SK-N-SH (cell line): ENCODE data around the gene EPHB4. TPM values are rescaled to one million over a fixed set of nuclear protein-coding genes. Genes with fewer than 3 reads are reported as not detected.

Source experiments
- CTCF ChIA-PET: fragments of 300-600, 350-600 bp; formaldehyde crosslinking; extraction: SDS; loops from one replicate; lab custom pipeline; 2021; lab: Yijun Ruan, JAX
- POLR2A ChIA-PET: fragments of 350-600 bp; sonication (Branson Sonifier 250); formaldehyde crosslinking; extraction: SDS; loops from one replicate; lab custom pipeline; 2020; ENCODE audit warnings: antibody characterized with exemption, inconsistent platforms; lab: Yijun Ruan, JAX
- DNase-seq: peaks from one replicate; pipeline ENCODE4 v3.0.0; 2012
- H2AFZ ChIP-seq: fragments of 200-600 bp; sonication (generic); 2 replicates; pipeline ENCODE4 v1.8.1; 2016; ENCODE audit warnings: antibody characterized with exemption, mild to moderate bottlenecking, low read depth
- H3F3A ChIP-seq: fragments of 200-600 bp; sonication (generic); replicated peaks from 2 replicates; pipeline ENCODE3; 2016; ENCODE audit warnings: antibody characterized with exemption, mild to moderate bottlenecking; ENCODE audit not compliant: insufficient read depth
- H3K27ac ChIP-seq, 2 experiments: fragments of 200-500 bp in 1 of 2; fragments of 200-600 bp in 1 of 2; sonication (Bioruptor generic) in 1 of 2; sonication (generic), shearing (Covaris generic) in 1 of 2; 2 replicates each; pipeline versions ENCODE4 v1.5.1 to v1.6.1; 2014 to 2016; ENCODE audit warnings: low read depth in 2 of 2, inconsistent platforms in 1 of 2, low read length in 1 of 2, mild to moderate bottlenecking in 1 of 2, mixed read lengths in 1 of 2
- H3K27me3 ChIP-seq: fragments of 200-600 bp; sonication (generic), shearing (Covaris generic); 2 replicates; pipeline ENCODE4 v1.6.1; 2016; ENCODE audit warnings: mixed run types; ENCODE audit not compliant: insufficient read depth
- H3K36me3 ChIP-seq, 2 experiments: fragments of 200-500 bp in 1 of 2; fragments of 200-600 bp in 1 of 2; sonication (Bioruptor generic) in 1 of 2; sonication (generic) in 1 of 2; replicated peaks in 1 of 2; 2 replicates each; pipeline versions ENCODE3 to v1.5.1; 2014 to 2016; ENCODE audit warnings: low read length in 1 of 2, mild to moderate bottlenecking in 1 of 2; ENCODE audit not compliant: insufficient read depth in 2 of 2, control insufficient read depth in 1 of 2
- H3K4me1 ChIP-seq, 2 experiments: fragments of 200-500 bp in 1 of 2; fragments of 200-600 bp in 1 of 2; sonication (Bioruptor generic) in 1 of 2; sonication (generic), shearing (Covaris generic) in 1 of 2; 2 replicates each; pipeline versions ENCODE4 v1.5.1 to v1.6.1; 2014 to 2016; ENCODE audit warnings: low read depth in 1 of 2, low read length in 1 of 2, mixed run types in 1 of 2; ENCODE audit not compliant: insufficient read depth in 2 of 2, control insufficient read depth in 1 of 2
- H3K4me2 ChIP-seq: fragments of 200-600 bp; sonication (generic), shearing (Covaris generic); 2 replicates; pipeline ENCODE4 v1.6.1; 2017; ENCODE audit warnings: mixed run types
- H3K4me3 ChIP-seq, 2 experiments: fragments of 200-500 bp in 1 of 2; fragments of 200-600 bp in 1 of 2; sonication (Bioruptor generic) in 1 of 2; sonication (generic), shearing (Covaris generic) in 1 of 2; 2 replicates each; pipeline versions ENCODE4 v1.5.1 to v1.8.1; 2014 to 2016; ENCODE audit warnings: low read depth in 2 of 2, inconsistent platforms in 1 of 2, low read length in 1 of 2, mild to moderate bottlenecking in 1 of 2, mixed read lengths in 1 of 2, moderate library complexity in 1 of 2
- H3K79me2 ChIP-seq: fragments of 200-600 bp; sonication (generic); 2 replicates; pipeline ENCODE4 v1.8.1; 2017; ENCODE audit warnings: mild to moderate bottlenecking; ENCODE audit not compliant: insufficient read depth
- H3K9ac ChIP-seq: fragments of 200-600 bp; sonication (generic); 2 replicates; pipeline ENCODE4 v1.6.1; 2017; ENCODE audit warnings: mixed run types
- H3K9me2 ChIP-seq: fragments of 200-600 bp; sonication (generic); 2 replicates; pipeline ENCODE4 v1.6.1; 2017; ENCODE audit warnings: mixed run types
- H3K9me3 ChIP-seq: fragments of 200-600 bp; sonication (generic); 2 replicates; pipeline ENCODE4 v1.6.1; 2017; ENCODE audit warnings: mixed run types, mild to moderate bottlenecking, moderate library complexity
- H4K20me1 ChIP-seq: fragments of 200-600 bp; sonication (generic); 2 replicates; pipeline ENCODE4 v1.6.1; 2017; ENCODE audit warnings: mild to moderate bottlenecking, mixed run types; ENCODE audit not compliant: insufficient read depth
- FOSL2 ChIP-seq: IDR thresholded peaks from 2 replicates; pipeline ENCODE4 v1.4.0; 2012; ENCODE audit warnings: low read depth, mild to moderate bottlenecking, moderate library complexity, borderline replicate concordance
- FOXJ3 ChIP-seq: sonication (generic); formaldehyde crosslinking; IDR thresholded peaks from 2 replicates; pipeline ENCODE4 v1.5.1; 2020; ENCODE audit warnings: mild to moderate bottlenecking, missing genetic modification reagents
- GATA2 ChIP-seq: sonication (generic); formaldehyde crosslinking; IDR thresholded peaks from 2 replicates; pipeline ENCODE4 v1.5.0; 2020; ENCODE audit warnings: mild to moderate bottlenecking, missing genetic modification reagents
- JUND ChIP-seq: IDR thresholded peaks from 2 replicates; pipeline ENCODE4 v1.4.0; 2012
- MEF2A ChIP-seq: IDR thresholded peaks from 2 replicates; pipeline ENCODE4 v1.4.0; 2012; ENCODE audit warnings: low read depth, borderline replicate concordance
- MXI1 ChIP-seq: IDR thresholded peaks from 2 replicates; pipeline ENCODE4 v1.6.1; 2012; ENCODE audit warnings: mild to moderate bottlenecking, low read depth, low read length, improper control_type of control experiment
- NRF1 ChIP-seq: IDR thresholded peaks from 2 replicates; pipeline ENCODE4 v1.6.1; 2012; ENCODE audit warnings: low read depth, mild to moderate bottlenecking, low read length
- RAD21 ChIP-seq: IDR thresholded peaks from 2 replicates; pipeline ENCODE4 v1.6.1; 2012; ENCODE audit warnings: mild to moderate bottlenecking, low read length
- RCOR1 ChIP-seq: fragments of 150-350 bp; IDR thresholded peaks from 2 replicates; pipeline ENCODE4 v1.6.1; 2017; ENCODE audit warnings: antibody characterized with exemption, low read length
- RFX5 ChIP-seq: IDR thresholded peaks from 2 replicates; pipeline ENCODE4 v1.6.1; 2012; ENCODE audit warnings: mild to moderate bottlenecking, improper control_type of control experiment, low read length
- RXRA ChIP-seq: IDR thresholded peaks from 2 replicates; pipeline ENCODE4 v1.4.0; 2012; ENCODE audit warnings: low read depth, mild to moderate bottlenecking, borderline replicate concordance
- SMC3 ChIP-seq: IDR thresholded peaks from 2 replicates; pipeline ENCODE4 v1.6.1; 2012; ENCODE audit warnings: low read depth, low read length, improper control_type of control experiment
- TAF1 ChIP-seq: IDR thresholded peaks from 2 replicates; pipeline ENCODE4 v1.6.1; 2012; ENCODE audit warnings: low read depth, mild to moderate bottlenecking, low read length, moderate library complexity, borderline replicate concordance
- TCF12 ChIP-seq: IDR thresholded peaks from 2 replicates; pipeline ENCODE4 v1.4.0; 2012
- TEAD4 ChIP-seq: IDR thresholded peaks from 2 replicates; pipeline ENCODE4 v1.4.0; 2012; ENCODE audit warnings: mild to moderate bottlenecking, borderline replicate concordance; ENCODE audit not compliant: insufficient read depth
- WGBS: methylation state at CpG from one replicate; pipeline ENCODE4 v1.1.6; 2017; ENCODE audit warnings: low lambda C conversion rate; 5-methylcytosine and 5-hydroxymethylcytosine counted together
- polyA plus RNA-seq, 3 experiments: library from polyadenylated mRNA; depleted of rRNA; stranded (reverse); fragments of >200 nt; gene quantifications; 2 replicates each; pipeline ENCODE4 v1.2.3, GENCODE V29; 2012
- TF ChIP-seq, protein P1 (sequence below): IDR thresholded peaks from 2 replicates; pipeline ENCODE4 v1.4.0; 2012; ENCODE audit warnings: low read depth
- TF ChIP-seq, protein P2 (sequence below): IDR thresholded peaks from 2 replicates; pipeline ENCODE4 v1.4.0; 2012; ENCODE audit warnings: low read depth, borderline replicate concordance
- TF ChIP-seq, protein P3 (sequence below): fragments of 150-350 bp; IDR thresholded peaks from 2 replicates; pipeline ENCODE4 v1.6.1; 2016; ENCODE audit warnings: mild to moderate bottlenecking, low read depth, low read length
- TF ChIP-seq, protein P4 (sequence below): fragments of 200-600 bp; sonication (generic); IDR thresholded peaks from 2 replicates; pipeline ENCODE4 v1.6.1; 2017; ENCODE audit warnings: antibody characterized with exemption, mild to moderate bottlenecking, moderate library complexity

EPHB4 gene
- polyA plus RNA-seq, 1 of the 3 experiments (the other 2 are of a cell fraction), result 64.4 TPM

DNA sequence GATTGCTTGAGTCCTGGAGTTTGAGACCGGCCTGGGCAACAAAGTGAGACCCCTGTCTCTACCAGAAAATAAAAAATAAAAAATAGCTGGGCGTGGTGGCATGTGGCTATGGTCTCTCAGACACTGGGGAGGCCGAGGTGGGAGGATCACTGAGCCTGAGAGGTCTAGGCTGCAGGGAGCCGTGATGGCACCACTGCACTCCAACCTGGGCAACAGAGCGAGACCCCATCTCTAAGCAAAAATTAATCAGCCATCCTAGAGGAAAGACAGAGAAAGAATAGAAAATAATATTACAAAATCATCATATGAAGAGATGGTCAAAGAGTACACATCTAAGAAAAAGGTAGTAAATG lies 4.9 kb upstream of the EPHB4 start:
- H3K36me3 ChIP-seq, result no peaks in the 10 kb centered on the region
- H3K4me2 ChIP-seq, result no peak overlapping the region
- no peaks in the 10 kb centered on the region for H3K27me3 ChIP-seq
- H3K27ac ChIP-seq, result no peak overlapping the region
- ChIA-PET CTCF (interaction anchor here (0.6 to 17.1 kb wide), 7 partner anchors 15 to 403 kb away, joined by 3 to 220 read pairs (median 10); partner anchors contain the start of genes POP7, SLC12A9 and ZCWPW1), POLR2A (no interaction called here)
- H3F3A ChIP-seq, result no peaks in the 10 kb centered on the region
- H3K9me2 ChIP-seq, result no peaks in the 10 kb centered on the region
- no peak overlapping the region for H3K9ac ChIP-seq
- H3K79me2 ChIP-seq, result no peaks in the 10 kb centered on the region
- peaks cover 0 to 2% of the 10 kb centered on the region in 2 experiments; a peak in 1 of 4 replicates for H3K4me1 ChIP-seq
- TF ChIP-seq RFX5 (no peak), RAD21 (no peak), RXRA (no peak)
- 69% methylated on average over 5 of the region's 5 CpGs for WGBS
- no peaks in the 10 kb centered on the region for H4K20me1 ChIP-seq
- H3K4me3 ChIP-seq, result no peak overlapping the region
- H2AFZ ChIP-seq, result no peak overlapping the region
- no peaks in the 10 kb centered on the region for H3K9me3 ChIP-seq
- no peak for DNase-seq

DNA sequence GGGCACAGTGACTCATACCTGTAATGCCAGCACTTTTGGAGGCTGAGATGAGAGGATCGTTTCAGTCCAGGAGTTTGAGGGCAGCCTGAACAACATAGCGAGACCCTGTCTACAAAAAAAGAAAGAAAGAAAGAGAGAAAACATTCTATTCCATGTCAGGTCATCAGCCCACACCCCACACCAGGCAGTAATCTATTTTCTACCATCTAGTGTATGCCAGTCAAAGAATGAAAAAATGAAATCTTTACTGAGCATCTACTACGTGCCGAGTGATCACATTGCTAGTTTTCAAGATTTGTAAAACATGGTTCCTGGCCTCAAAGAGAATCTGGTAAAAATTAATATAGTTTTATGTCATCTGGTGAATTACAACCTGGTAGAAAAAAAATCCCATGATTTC lies 3.1 kb upstream of the EPHB4 start:
- peaks cover 16% of the 10 kb centered on the region for H3K79me2 ChIP-seq
- H3K27me3 ChIP-seq, result no peaks in the 10 kb centered on the region
- WGBS, result 79% methylated on average over 4 of the region's 4 CpGs
- POLR2A ChIA-PET, result no interaction called here
- H3F3A ChIP-seq, result peaks cover 5% of the 10 kb centered on the region
- no peak overlapping the region for H3K4me2 ChIP-seq
- H3K9me3 ChIP-seq, result no peaks in the 10 kb centered on the region
- H3K9ac ChIP-seq, result no peak overlapping the region
- peak; percentile 3 for DNase-seq
- CTCF ChIA-PET, result interaction anchor here (1.0 to 17.1 kb wide), 5 partner anchors 14 to 105 kb away, joined by 3 to 220 read pairs (median 24); partner anchors contain the start of gene SLC12A9
- H3K27ac ChIP-seq, result no peak overlapping the region
- H3K9me2 ChIP-seq, result no peaks in the 10 kb centered on the region
- H3K4me3 ChIP-seq, result no peak overlapping the region
- no peak overlapping the region for H2AFZ ChIP-seq
- H4K20me1 ChIP-seq, result peaks cover 9% of the 10 kb centered on the region
- peaks cover 4 to 13% of the 10 kb centered on the region in 2 experiments; a peak in 2 of 4 replicates for H3K4me1 ChIP-seq
- H3K36me3 ChIP-seq, result no peaks in the 10 kb centered on the region
- TF ChIP-seq MXI1 (no peak), RFX5 (no peak), TCF12 (no peak), TAF1 (no peak), SMC3 (no peak), FOSL2 (no peak), FOXJ3 (no peak), NRF1 (no peak), MEF2A (no peak), GATA2 (CRISPR knock-in tag) (no peak), RCOR1 (no peak), RXRA (no peak), JUND (no peak), TEAD4 (no peak)
- TF ChIP-seq, protein P1, sequence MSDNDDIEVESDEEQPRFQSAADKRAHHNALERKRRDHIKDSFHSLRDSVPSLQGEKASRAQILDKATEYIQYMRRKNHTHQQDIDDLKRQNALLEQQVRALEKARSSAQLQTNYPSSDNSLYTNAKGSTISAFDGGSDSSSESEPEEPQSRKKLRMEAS, result no peak
- TF ChIP-seq, protein P2, sequence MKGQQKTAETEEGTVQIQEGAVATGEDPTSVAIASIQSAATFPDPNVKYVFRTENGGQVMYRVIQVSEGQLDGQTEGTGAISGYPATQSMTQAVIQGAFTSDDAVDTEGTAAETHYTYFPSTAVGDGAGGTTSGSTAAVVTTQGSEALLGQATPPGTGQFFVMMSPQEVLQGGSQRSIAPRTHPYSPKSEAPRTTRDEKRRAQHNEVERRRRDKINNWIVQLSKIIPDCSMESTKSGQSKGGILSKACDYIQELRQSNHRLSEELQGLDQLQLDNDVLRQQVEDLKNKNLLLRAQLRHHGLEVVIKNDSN, result no peak
- TF ChIP-seq, protein P3, sequence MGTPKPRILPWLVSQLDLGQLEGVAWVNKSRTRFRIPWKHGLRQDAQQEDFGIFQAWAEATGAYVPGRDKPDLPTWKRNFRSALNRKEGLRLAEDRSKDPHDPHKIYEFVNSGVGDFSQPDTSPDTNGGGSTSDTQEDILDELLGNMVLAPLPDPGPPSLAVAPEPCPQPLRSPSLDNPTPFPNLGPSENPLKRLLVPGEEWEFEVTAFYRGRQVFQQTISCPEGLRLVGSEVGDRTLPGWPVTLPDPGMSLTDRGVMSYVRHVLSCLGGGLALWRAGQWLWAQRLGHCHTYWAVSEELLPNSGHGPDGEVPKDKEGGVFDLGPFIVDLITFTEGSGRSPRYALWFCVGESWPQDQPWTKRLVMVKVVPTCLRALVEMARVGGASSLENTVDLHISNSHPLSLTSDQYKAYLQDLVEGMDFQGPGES, result no peak
- TF ChIP-seq, protein P4, sequence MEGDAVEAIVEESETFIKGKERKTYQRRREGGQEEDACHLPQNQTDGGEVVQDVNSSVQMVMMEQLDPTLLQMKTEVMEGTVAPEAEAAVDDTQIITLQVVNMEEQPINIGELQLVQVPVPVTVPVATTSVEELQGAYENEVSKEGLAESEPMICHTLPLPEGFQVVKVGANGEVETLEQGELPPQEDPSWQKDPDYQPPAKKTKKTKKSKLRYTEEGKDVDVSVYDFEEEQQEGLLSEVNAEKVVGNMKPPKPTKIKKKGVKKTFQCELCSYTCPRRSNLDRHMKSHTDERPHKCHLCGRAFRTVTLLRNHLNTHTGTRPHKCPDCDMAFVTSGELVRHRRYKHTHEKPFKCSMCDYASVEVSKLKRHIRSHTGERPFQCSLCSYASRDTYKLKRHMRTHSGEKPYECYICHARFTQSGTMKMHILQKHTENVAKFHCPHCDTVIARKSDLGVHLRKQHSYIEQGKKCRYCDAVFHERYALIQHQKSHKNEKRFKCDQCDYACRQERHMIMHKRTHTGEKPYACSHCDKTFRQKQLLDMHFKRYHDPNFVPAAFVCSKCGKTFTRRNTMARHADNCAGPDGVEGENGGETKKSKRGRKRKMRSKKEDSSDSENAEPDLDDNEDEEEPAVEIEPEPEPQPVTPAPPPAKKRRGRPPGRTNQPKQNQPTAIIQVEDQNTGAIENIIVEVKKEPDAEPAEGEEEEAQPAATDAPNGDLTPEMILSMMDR, result no peak
